ENCODE data around the gene OR6C70.
"Not testable (repeated sequence)": the region's sequence is repeated elsewhere in the genome, so short reads cannot be mapped to it uniquely, and the experiment has no call there.

The OR6C70 gene

GRCh38 chr12:55499810-55500252, 29.9 kb upstream of the OR6C70 start:
- DNase-seq (ENCODE audit: low read depth in 1 of 2, low spot score in 1 of 2), result no peak
- H3K27ac ChIP-seq (replicated peaks), result no peak overlapping the region
- H3K4me3 ChIP-seq (replicated peaks; ENCODE audit: insufficient read depth, low read length), result no peak overlapping the region
- peaks cover 5% of the 10 kb centered on the region for H3K27me3 ChIP-seq (ENCODE audit: insufficient read depth, poor library complexity, severe bottlenecking)
- TF ChIP-seq POLR2AphosphoS5 (IDR thresholded peaks at IDR 0.05; ENCODE audit: low read depth), result no peak
- no peak for TF ChIP-seq GABPA (IDR thresholded peaks at IDR 0.05; ENCODE audit: low read depth)
- no peak for TF ChIP-seq SPI1 (IDR thresholded peaks at IDR 0.05; ENCODE audit: borderline replicate concordance, low read depth)
- no peak for TF ChIP-seq REST (IDR thresholded peaks at IDR 0.05; ENCODE audit: insufficient replicate concordance, low read depth)
- no peak for TF ChIP-seq CTCF (IDR thresholded peaks at IDR 0.05; ENCODE audit: insufficient read depth, low read length)

- no peak overlapping the region for H3K4me3 ChIP-seq (replicated peaks; ENCODE audit: insufficient read depth, low read length)
- TF ChIP-seq CTCF (IDR thresholded peaks at IDR 0.05; ENCODE audit: insufficient read depth, low read length), result no peak
- TF ChIP-seq SPI1 (IDR thresholded peaks at IDR 0.05; ENCODE audit: borderline replicate concordance, low read depth), result no peak
- no peak for TF ChIP-seq POLR2AphosphoS5 (IDR thresholded peaks at IDR 0.05; ENCODE audit: low read depth)
- no peak for TF ChIP-seq GABPA (IDR thresholded peaks at IDR 0.05; ENCODE audit: low read depth)
- no peak overlapping the region for H3K27ac ChIP-seq (replicated peaks)
- peaks cover 5% of the 10 kb centered on the region for H3K27me3 ChIP-seq (ENCODE audit: insufficient read depth, poor library complexity, severe bottlenecking)
- no peak for DNase-seq (ENCODE audit: low read depth in 1 of 2, low spot score in 1 of 2)
Observed at GRCh38 chr12:55499231-55499630, 29.3 kb upstream of the OR6C70 start.

- H3K27ac ChIP-seq (replicated peaks), result no peak overlapping the region
- TF ChIP-seq CTCF (IDR thresholded peaks at IDR 0.05; ENCODE audit: insufficient read depth, low read length) (no peak), POLR2AphosphoS5 (IDR thresholded peaks at IDR 0.05; ENCODE audit: low read depth) (no peak), GABPA (IDR thresholded peaks at IDR 0.05; ENCODE audit: low read depth) (no peak)
Observed at GRCh38 chr12:55495490-55495889, 25.6 kb upstream of the OR6C70 start.

GRCh38 chr12:55492078-55492477, 22.1 kb upstream of the OR6C70 start, which contains the start of gene OR6C68:
OR6C68 (plus strand) TSS chr12:55492378; CDS start chr12:55492378, 0 bp downstream.
- H3K27ac ChIP-seq (replicated peaks), result no peak within 1 kb of the TSS
- TF ChIP-seq SPI1 (IDR thresholded peaks at IDR 0.05; ENCODE audit: borderline replicate concordance, low read depth), result 0 out of 2 replicates have a peak, but pooled peaks have one; percentile 21
- no peak for TF ChIP-seq POLR2AphosphoS5 (IDR thresholded peaks at IDR 0.05; ENCODE audit: low read depth)
- DNase-seq (ENCODE audit: low read depth in 1 of 2, low spot score in 1 of 2), result no peak

More at GRCh38 chr12:55495490-55495889, 25.6 kb upstream of the OR6C70 start:
- Histone ChIP-seq H3K27me3 (ENCODE audit: insufficient read depth, poor library complexity, severe bottlenecking) (peaks cover 5% of the 10 kb centered on the region), H3K4me3 (replicated peaks; ENCODE audit: insufficient read depth, low read length) (no peak overlapping the region)
- no peak for DNase-seq (ENCODE audit: low read depth in 1 of 2, low spot score in 1 of 2)

GRCh38 chr12:55484284-55484683, 14.3 kb upstream of the OR6C70 start:
- DNase-seq (ENCODE audit: low read depth in 1 of 2, low spot score in 1 of 2); H3K27me3 ChIP-seq (ENCODE audit: insufficient read depth, poor library complexity, severe bottlenecking); H3K4me3 ChIP-seq (replicated peaks; ENCODE audit: insufficient read depth, low read length); H3K27ac ChIP-seq (replicated peaks): not testable (repeated sequence)

More at GRCh38 chr12:55492078-55492477, 22.1 kb upstream of the OR6C70 start, which contains the start of gene OR6C68:
- no peaks in the 10 kb centered on the region for H3K27me3 ChIP-seq (ENCODE audit: insufficient read depth, poor library complexity, severe bottlenecking)
- H3K4me3 ChIP-seq (replicated peaks; ENCODE audit: insufficient read depth, low read length), result no peak within 1 kb of the TSS

GRCh38 chr12:55479136-55479535, 9.2 kb upstream of the OR6C70 start:
- not testable (repeated sequence) for H3K27ac ChIP-seq (replicated peaks); H3K4me3 ChIP-seq (replicated peaks; ENCODE audit: insufficient read depth, low read length); DNase-seq (ENCODE audit: low read depth in 1 of 2, low spot score in 1 of 2); H3K27me3 ChIP-seq (ENCODE audit: insufficient read depth, poor library complexity, severe bottlenecking)

Data from HL-60 (cell line).